HG03457 (cell line): Measurements from ENCODE around the gene CD40.

ENCODE experiments used
- ATAC-seq: cut with Tn5 transposase; IDR thresholded peaks from one replicate; pipeline ENCODE4 v1.9.1; 2021; ENCODE audit warnings: moderate number of reproducible peaks; ENCODE audit not compliant: unreplicated experiment

CD40 gene

DNA sequence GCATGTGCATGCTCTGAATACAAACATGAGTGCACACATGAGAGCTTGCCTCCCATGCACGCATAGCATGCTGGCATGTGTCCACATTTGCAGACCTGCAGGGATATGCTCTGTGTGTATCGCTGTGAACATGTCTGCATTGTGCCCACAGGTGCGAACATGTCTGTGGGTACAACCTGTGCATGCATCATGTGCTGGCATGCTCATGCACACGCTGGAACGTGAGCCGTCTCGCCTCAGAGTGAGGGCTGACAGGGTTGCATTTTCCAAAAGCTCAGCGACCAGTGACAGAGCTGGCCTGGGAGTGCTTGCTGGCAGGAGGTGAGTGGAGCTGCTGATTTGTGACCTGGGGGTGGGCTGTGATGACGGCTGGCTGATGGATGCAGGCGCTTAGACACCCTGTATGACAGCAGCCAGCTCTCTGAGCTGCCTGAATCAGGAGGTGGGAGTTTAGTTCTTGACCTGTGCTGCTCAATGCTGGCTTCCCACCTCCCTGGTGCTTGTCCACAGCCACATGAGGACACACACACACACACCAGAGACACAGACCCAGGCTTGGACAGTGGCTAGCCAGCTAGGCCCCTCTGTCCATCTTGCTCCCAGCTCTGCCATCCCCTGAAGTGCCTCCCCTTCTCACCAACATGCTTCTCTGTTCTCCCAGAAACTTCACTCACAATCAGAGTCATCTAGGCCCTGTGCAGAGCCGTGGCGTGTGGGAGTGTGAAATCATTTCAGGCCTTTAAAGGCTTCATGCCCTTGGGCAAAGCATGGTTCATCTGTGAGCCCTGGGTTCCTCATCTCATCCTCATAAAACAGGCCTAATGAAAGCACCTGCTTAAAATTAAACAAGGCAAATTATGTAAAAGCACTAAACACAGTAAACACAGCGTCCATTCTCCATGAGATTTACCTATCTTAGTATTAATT lies 51.4 kb downstream of the CD40 start:
- no peak for ATAC-seq

DNA sequence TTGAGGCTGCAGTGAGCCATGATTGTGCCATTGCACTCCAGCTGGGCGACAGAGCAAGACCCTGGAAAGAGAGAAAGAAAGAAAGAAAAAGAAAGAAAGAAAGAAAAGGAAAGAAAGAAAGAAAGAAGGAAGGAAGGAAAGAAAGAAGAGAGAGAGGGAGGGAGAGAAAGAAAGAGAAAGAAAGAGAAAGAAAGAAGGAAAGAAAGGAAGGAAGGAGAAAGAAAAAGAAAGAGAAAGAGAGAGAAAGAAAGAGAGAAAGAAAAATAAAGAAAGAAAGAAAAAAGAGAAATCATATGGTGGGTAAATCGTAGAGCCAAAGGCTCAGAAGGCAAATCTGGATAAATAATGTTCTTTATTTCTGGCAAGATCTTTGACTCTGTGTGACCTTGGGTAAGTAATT lies 53.4 kb downstream of the CD40 start:
- no peak for ATAC-seq

GRCh38 chr20:46171909-46172308 lies 53.8 kb downstream of the CD40 start:
- ATAC-seq = no peak

DNA sequence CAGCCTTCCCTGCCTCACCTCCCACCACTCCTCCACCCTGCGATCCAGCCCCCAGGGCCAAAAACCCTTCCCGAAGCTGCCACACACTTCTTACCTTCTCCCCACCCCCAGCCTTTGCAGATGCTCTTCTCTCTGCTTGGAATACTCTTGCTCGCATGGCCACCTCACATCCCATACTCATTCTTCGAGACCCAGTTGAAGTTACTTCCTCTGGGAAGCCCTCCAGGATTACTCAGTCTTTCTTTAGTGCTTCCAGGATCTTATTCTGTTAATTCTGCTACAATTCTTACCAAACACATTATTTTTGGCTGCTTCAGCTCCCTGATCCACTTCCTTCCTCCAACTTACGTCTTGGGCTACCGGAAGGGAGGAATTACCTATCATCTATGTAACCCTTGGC lies 54.3 kb downstream of the CD40 start:
- no peak for ATAC-seq

DNA sequence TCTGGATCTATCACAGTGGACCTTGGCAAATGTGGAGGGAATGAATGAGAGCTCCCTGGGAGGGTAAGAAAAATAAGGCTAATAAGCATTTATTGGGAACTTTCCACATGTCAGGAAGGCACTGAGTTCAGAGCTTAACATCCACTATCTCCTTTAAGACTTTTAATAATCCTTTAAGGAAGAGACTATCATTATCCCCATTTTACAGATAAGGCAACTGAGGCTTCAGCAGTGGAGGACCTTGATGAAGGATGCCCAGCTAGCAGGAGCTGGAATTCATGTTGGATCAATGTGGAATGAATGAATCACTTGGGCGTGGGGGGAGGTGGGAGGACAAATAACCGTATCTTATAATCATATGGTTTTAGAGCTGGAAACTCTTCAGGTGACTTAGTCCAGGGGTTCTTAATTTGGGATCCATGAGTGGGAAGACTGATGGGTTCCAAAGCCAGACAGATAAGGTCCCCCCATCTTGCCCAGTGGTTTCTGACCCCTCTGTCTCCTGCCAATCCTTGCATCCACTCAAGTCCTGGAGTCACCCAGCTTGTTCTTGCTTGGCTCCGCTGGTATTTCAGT lies 54.9 kb downstream of the CD40 start:
- ATAC-seq = no peak

DNA sequence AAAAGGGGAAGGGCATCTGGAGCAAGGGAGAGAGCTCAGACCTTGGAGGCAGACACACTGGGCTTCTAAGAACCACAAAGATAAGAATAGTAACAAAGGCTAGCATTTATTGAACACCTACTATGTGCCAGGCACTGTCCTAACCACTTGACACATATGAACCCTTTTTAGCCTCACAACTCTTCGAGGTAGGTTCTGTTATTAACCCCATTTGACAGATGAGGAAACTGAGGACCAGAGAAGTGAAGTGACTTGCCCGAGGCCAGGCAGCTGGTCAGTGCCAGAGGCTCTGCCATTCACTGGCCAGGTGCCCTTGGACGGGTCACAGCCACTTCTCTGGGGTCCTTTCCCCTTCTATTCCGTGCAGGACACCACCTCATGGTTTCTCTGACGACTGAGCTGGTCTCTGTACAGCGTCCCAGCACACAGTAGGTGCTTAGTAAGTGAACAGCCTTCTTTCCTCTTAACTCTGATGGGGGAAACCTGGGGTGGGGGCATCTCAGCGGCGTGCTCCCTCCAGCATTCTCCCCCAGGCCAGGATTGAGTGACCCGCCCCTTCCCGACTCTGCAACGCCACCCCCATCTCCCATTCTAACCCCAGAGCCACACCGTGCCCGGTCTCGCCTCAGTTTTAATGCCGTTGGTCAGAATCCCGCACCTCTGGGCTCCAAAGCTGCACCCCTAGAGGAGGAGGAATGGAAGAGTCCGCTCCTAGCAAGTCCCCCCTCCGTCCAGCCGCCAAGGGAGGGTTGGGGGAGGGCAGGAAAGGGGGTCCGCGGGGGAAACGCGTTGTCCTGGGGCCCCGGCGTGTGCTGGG lies 55.7 kb downstream of the CD40 start:
- ATAC-seq = no peak

- ATAC-seq = no peak
These were observed 56.5 kb downstream of the CD40 start for GRCh38 chr20:46174469-46175126.

DNA sequence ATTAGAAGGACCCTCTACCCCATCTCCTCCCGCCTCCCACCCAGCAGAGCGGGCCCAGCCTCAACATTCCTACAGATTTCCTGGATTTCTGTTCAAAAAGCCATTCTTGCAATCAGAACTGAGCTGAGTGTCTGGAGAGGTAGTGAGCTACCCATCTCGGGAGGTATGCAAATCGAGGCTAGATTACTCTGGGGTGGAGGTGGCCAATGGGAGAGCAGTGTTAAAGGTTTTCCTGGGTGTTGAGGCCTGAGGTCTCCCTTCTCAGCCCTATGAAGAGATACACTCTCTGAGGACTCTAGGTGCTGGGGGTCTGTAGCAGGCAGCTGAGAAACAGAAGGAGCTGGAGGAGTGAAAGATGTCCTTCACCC lies 57.0 kb downstream of the CD40 start:
- no peak for ATAC-seq

DNA sequence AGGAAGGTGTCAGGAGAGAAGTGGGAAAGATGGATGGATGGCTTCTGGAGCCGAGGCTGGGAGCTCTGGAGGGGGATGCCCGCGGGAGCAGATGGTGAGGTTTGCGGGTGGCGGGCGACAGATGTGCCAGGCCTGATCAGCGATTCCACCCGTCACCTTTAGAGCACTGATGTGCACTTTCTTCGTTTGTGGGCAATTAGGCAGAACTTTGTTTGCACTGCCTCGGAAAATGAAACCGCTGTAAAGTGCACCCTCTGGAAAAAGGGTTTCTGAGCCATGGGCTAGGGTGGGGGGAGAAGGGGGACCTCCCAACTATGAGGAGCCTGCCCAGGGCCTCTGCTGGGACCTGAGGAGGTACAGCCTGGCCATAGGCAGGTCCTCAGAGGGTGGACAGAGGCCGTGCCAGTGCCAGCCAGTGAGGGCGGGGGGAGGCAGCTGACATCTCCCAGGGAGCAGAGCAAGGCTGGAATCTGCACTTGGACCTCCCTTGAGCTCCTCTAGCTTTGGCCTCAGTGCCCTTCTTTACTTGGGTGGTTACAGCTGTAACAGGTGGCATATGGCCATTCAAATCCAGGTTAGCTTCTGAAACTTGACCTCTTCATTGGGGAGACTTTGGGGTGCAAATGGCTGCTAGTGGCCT lies 58.7 kb downstream of the CD40 start:
- no peak for ATAC-seq

GRCh38 chr20:46177768-46178167 lies 59.7 kb downstream of the CD40 start:
- ATAC-seq = no peak

- no peak for ATAC-seq
These were observed 60.8 kb downstream of the CD40 start for GRCh38 chr20:46178891-46179290.
